AG09319 (cell line): ENCODE measurements around the gene PELI2.

Source experiments
- DNase-seq: peaks from one replicate; pipeline ENCODE4 v3.0.0-alpha.2; 2010; ENCODE audit warnings: low read depth; ENCODE audit errors: extremely low read depth
- TF ChIP-seq, protein P1 (sequence below): IDR thresholded peaks from 2 replicates; pipeline ENCODE4 v1.5.1; 2011; ENCODE audit warnings: low read depth, mild to moderate bottlenecking, inconsistent platforms, low read length, moderate library complexity

The PELI2 gene

DNA sequence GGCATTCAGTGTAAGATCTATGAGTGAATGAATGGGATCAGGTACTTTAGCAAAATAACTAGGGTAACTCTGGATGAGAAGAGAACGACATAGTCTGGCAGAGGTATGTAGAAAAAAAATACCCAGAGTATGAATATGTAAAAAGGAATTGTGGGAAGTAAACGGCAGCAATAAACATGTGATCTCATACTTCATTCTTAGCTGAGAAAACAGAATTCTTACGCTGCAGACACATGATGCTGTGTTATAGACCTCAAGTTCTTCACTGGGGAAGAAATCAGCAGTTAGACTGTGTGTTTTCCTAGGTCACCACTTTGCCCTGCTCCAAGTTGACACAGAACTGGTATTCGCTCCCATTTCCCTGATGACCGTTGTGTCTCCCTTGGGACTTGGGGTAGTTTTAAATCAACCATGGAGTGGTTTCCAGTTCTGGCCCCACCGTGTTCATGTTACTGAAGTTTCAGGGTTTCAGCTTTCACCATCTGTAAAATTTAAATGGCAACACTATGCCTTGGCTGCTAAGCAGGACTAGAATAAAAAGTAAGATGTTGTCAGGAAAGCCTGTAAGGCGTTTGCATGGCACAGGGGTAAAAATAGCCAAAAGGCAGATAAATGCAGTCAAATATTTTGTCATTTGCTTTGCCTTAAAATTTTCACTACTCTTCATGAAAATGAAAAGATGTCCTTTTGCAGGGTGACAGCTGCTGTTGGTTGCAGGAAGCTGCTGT lies 223.7 kb downstream of the PELI2 start:
- TF ChIP-seq, protein P1, sequence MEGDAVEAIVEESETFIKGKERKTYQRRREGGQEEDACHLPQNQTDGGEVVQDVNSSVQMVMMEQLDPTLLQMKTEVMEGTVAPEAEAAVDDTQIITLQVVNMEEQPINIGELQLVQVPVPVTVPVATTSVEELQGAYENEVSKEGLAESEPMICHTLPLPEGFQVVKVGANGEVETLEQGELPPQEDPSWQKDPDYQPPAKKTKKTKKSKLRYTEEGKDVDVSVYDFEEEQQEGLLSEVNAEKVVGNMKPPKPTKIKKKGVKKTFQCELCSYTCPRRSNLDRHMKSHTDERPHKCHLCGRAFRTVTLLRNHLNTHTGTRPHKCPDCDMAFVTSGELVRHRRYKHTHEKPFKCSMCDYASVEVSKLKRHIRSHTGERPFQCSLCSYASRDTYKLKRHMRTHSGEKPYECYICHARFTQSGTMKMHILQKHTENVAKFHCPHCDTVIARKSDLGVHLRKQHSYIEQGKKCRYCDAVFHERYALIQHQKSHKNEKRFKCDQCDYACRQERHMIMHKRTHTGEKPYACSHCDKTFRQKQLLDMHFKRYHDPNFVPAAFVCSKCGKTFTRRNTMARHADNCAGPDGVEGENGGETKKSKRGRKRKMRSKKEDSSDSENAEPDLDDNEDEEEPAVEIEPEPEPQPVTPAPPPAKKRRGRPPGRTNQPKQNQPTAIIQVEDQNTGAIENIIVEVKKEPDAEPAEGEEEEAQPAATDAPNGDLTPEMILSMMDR = no peak
- DNase-seq = no peak

DNA sequence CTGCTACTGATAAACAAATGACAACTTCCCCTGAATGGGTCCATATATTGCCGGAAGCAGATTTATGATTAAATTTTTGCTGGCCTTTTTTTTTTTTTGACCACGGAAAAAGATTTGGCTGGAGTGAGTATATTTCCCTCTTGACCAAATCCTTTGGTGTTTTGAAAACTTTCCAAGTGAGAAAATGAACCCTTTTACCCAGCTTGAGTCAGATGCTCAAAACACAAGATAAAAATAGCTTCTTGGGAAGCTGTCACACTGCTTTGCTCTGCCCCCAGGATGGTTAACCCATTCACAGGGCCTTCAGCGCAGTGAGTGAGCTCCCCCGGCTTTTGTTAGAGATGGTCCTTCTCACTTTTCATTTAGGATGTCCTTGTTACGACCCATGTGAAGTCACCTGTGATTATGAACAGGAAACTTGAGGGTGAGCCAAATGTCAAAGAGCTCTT lies 224.3 kb downstream of the PELI2 start:
- TF ChIP-seq, protein P1 = no peak
- no peak for DNase-seq

DNA sequence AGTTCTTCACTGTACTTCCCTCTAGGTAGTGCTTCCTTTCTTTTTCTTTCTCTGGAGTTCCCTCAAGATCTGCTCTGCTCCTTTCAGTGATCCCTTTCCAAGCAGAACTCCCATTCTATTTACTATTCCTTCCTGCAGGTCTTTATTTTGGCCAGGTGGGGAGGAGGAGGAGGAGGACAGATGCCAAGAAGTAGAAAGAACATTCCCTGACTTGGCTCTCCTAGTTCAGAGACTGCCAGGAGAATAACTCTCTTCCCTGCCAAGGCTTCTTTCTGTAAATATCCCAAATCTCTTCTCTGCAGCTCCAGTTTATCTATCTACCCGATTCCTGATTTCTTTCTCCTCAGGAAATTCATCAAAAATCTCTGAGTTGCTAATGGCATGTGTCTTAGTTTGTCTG lies 231.7 kb downstream of the PELI2 start:
- TF ChIP-seq, protein P1 = no peak
- no peak for DNase-seq
